Spleen (tissue), 7 donors: ENCODE measurements around the gene WLS.

Experiments
- POLR2A ChIP-seq, 3 donors: fragments of 450-650 bp; IDR thresholded peaks; one replicate each; pipeline ENCODE4 v1.5.1; 2017; ENCODE audit warnings: antibody characterized with exemption in 3 of 3, mild to moderate bottlenecking in 1 of 3
- TF ChIP-seq, protein P1 (sequence below), 11 experiments: fragments of 200-600 bp in 7 of 11; fragments of 450-650 bp in 4 of 11; sonication (generic) in 4 of 11; IDR thresholded peaks in 8 of 11; conservative IDR thresholded peaks in 3 of 11; 1 replicate in 7 of 11; 2 replicates in 4 of 11; pipeline versions ENCODE4 v1.4.0 to v1.8.0; 2016 to 2021; ENCODE audit warnings: antibody characterized with exemption in 11 of 11, inconsistent platforms in 4 of 11, mild to moderate bottlenecking in 1 of 11
- donor health status: DM: no; HTN: no; CAD: no; lungs with moderate emphysema.
- donor health status: DM: no; HTN: no; CAD: no.
- donor health status: DM: no; HTN: no; CAD: no.

DNA sequence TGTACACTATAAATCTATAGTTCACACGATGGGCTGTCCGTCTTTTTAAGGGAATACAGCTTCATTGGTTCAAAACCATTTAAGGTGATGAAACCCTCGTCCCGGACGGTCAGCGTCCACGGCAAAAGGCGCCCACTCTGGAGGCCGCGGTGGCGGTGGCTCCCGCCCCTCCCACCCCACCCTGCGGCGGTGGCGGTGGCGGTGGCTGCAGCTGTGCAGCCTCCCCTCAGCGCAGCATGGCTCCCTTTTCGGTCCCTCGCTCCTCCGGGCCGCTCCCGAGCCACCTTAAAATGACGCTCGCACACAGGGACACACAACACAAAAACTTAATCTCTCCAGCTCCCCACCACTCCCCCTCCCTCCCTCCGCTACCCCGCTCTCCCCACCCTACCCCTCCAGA is 69.1 kb downstream of the WLS start:
- TF ChIP-seq POLR2A (IDR thresholded peaks at IDR 0.05), result no peak
- TF ChIP-seq, protein P1, sequence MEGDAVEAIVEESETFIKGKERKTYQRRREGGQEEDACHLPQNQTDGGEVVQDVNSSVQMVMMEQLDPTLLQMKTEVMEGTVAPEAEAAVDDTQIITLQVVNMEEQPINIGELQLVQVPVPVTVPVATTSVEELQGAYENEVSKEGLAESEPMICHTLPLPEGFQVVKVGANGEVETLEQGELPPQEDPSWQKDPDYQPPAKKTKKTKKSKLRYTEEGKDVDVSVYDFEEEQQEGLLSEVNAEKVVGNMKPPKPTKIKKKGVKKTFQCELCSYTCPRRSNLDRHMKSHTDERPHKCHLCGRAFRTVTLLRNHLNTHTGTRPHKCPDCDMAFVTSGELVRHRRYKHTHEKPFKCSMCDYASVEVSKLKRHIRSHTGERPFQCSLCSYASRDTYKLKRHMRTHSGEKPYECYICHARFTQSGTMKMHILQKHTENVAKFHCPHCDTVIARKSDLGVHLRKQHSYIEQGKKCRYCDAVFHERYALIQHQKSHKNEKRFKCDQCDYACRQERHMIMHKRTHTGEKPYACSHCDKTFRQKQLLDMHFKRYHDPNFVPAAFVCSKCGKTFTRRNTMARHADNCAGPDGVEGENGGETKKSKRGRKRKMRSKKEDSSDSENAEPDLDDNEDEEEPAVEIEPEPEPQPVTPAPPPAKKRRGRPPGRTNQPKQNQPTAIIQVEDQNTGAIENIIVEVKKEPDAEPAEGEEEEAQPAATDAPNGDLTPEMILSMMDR (IDR thresholded peaks at IDR 0.05 in 8 of 11, conservative IDR thresholded peaks at IDR 0.05 in 3 of 11), result no peak
